ENCODE data around the gene RNF223. TPM values are rescaled to one million over a fixed set of nuclear protein-coding genes. Genes with fewer than 3 reads are reported as not detected.

RNF223 gene
- total RNA-seq, 1 donor from 2014 or later = not detected

GRCh38 chr1:1041092-1041523 is 33.0 kb downstream of the RNF223 start:
- H3K27ac Mint-ChIP-seq (ENCODE audit: unreplicated experiment) = no peak overlapping the region
- H3K36me3 Mint-ChIP-seq (ENCODE audit: low read depth) = peaks cover 3% of the 10 kb centered on the region
- no peak for DNase-seq (ENCODE audit: low read depth, low spot score)
- no peaks in the 10 kb centered on the region for H3K9me3 Mint-ChIP-seq
- H3K4me3 Mint-ChIP-seq = no peak overlapping the region
- peaks cover 23% of the 10 kb centered on the region for H3K27me3 Mint-ChIP-seq (ENCODE audit: low read depth)
- H3K4me1 Mint-ChIP-seq = peaks cover 11% of the 10 kb centered on the region
- no peak for TF ChIP-seq CTCF (conservative IDR thresholded peaks at IDR 0.05)

DNA sequence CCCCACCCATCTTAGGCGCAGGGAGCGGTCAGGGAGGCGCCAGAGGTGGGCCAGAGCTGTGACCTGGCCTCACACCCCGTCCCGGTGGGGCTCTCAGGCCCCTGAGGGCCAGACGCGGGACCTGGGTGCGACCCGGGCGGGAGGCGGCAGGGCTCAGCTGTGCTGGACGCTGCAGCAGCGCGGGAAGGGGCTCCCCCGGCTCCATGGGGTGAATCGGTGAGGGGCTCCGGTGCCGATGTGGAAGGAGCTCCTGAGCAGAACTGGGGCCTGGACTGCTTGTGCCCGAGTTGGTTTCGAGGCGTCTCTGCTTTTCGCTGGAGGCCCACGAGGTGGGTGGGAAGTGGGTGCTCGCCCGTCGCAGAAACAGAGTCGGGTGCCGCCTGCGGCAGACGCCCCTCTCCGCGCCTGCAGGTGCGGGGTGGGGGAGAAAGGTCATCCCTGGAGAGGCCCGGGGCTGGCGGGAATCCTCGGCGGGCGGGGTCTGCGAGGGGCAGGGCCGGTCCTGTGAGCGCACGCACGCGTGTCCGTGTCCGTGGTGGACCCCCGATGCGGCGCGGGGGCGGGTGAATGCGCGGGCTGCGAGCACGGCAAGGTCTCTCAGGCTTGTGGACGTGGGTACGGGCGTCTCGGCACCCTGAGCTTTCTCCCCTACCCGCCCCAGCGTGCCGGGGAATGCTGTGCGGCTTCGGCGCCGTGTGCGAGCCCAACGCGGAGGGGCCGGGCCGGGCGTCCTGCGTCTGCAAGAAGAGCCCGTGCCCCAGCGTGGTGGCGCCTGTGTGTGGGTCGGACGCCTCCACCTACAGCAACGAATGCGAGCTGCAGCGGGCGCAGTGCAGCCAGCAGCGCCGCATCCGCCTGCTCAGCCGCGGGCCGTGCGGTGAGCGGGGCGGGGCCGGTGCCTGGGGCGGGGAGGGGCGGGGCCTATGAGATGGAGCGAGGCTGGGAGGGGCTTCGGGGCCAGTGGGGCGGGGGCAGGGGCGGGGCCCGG is 33.8 kb downstream of the RNF223 start:
- no peaks in the 10 kb centered on the region for H3K9me3 Mint-ChIP-seq
- H3K27ac Mint-ChIP-seq (ENCODE audit: unreplicated experiment) = no peak overlapping the region
- peaks cover 11% of the 10 kb centered on the region for H3K4me1 Mint-ChIP-seq
- H3K36me3 Mint-ChIP-seq (ENCODE audit: low read depth) = peaks cover 3% of the 10 kb centered on the region
- H3K4me3 Mint-ChIP-seq = peak overlapping the region; percentile 49
- peaks cover 26% of the 10 kb centered on the region for H3K27me3 Mint-ChIP-seq (ENCODE audit: low read depth)
- DNase-seq (ENCODE audit: low read depth, low spot score) = peak; percentile 58
- TF ChIP-seq CTCF (conservative IDR thresholded peaks at IDR 0.05) = peak; percentile 32

DNA sequence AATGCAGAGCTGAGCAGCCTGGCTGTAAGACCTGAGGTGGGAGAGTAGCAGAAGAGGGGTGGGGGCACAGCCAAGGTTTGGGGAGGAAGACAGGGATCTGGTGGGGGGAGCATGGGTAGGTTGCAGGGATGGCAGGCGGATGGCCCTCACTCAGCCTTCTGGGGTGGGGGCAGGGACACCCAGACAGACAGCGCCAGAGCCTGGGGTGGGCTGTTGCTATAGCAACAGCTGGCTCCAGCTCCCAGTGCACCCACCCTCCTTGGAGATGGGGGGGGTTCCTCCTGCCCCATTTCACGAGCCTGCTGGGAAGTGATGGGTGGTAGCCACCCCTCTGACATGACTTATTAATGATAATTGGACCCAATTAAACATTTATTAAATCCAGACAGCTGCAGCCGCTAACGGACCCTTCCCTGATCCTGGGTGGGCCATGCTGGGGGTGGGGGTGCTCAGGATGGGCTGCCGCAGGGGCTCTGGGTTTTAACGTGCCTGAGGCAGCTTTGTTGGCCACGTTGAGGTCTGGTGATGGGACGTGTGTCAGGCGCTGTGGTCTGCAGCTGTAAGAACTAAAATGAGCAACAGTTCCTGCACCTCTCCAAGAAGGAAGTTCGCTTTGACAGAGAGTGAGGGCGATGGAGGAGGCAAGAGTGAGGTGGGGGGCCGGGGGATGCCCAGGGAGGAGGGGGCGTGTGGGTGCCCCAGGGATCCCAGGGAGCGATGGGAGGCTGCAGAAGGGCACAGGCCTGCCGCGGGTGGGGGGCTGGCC is 34.8 kb downstream of the RNF223 start:
- TF ChIP-seq CTCF (conservative IDR thresholded peaks at IDR 0.05) = no peak
- no peaks in the 10 kb centered on the region for H3K36me3 Mint-ChIP-seq (ENCODE audit: low read depth)
- H3K27me3 Mint-ChIP-seq (ENCODE audit: low read depth) = peaks cover 24% of the 10 kb centered on the region
- peaks cover 11% of the 10 kb centered on the region for H3K4me1 Mint-ChIP-seq
- no peak overlapping the region for H3K27ac Mint-ChIP-seq (ENCODE audit: unreplicated experiment)
- no peak for DNase-seq (ENCODE audit: low read depth, low spot score)
- no peaks in the 10 kb centered on the region for H3K9me3 Mint-ChIP-seq
- peak overlapping the region; percentile 49 for H3K4me3 Mint-ChIP-seq

DNA sequence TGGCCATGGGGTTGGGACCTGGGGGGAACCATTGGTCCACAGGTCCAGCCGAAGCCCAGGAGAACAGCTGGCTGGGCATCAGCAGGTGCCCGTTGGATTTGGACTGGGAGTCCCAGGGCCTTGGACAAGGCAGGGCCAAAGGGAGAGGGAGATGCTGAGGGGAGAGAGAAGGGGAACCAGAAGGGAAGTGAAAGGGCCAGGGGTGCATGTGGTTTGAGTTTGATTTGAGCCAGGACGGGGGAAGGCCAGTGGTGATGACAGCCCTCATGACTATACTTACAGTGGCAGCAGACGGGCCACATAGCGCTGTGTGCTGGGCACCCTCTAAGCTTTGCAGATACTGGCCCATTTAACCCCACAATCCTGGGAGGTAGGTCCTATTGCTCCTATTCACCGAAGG is 35.4 kb downstream of the RNF223 start:
- no peak for DNase-seq (ENCODE audit: low read depth, low spot score)
- Mint-ChIP-seq H3K27ac (ENCODE audit: unreplicated experiment) (no peak overlapping the region), H3K4me1 (peaks cover 11% of the 10 kb centered on the region), H3K27me3 (ENCODE audit: low read depth) (peaks cover 24% of the 10 kb centered on the region), H3K4me3 (peak overlapping the region; percentile 47), H3K36me3 (ENCODE audit: low read depth) (no peaks in the 10 kb centered on the region), H3K9me3 (no peaks in the 10 kb centered on the region)
- no peak for TF ChIP-seq CTCF (conservative IDR thresholded peaks at IDR 0.05)

- Mint-ChIP-seq H3K36me3 (ENCODE audit: low read depth) (no peaks in the 10 kb centered on the region), H3K27me3 (ENCODE audit: low read depth) (peaks cover 24% of the 10 kb centered on the region), H3K9me3 (no peaks in the 10 kb centered on the region), H3K4me1 (peaks cover 11% of the 10 kb centered on the region), H3K4me3 (peak overlapping the region; percentile 44), H3K27ac (ENCODE audit: unreplicated experiment) (no peak overlapping the region)
- no peak for DNase-seq (ENCODE audit: low read depth, low spot score)
- no peak for TF ChIP-seq CTCF (conservative IDR thresholded peaks at IDR 0.05)
Measured at GRCh38 chr1:1037366-1038327, 36.5 kb downstream of the RNF223 start.

Data from neural crest cell (in vitro differentiated cells).